NCI-H748 (cell line): ENCODE measurements around the gene LLCFC1.

ENCODE experiments used
- DNase-seq: peaks from one replicate; lab custom pipeline; 2025; ENCODE audit not compliant: unreplicated experiment; lab: John Stamatoyannopoulos, UW

The LLCFC1 gene

GRCh38 chr7:142910031-142910433 is 29.3 kb upstream of the LLCFC1 start:
- no peak for DNase-seq

GRCh38 chr7:142910481-142910880 is 28.8 kb upstream of the LLCFC1 start:
- DNase-seq: no peak

- no peak for DNase-seq
These were observed 26.2 kb upstream of the LLCFC1 start for GRCh38 chr7:142913051-142913450.

- DNase-seq: no peak
These were observed 25.7 kb upstream of the LLCFC1 start for GRCh38 chr7:142913566-142913965.

GRCh38 chr7:142914121-142914520 is 25.2 kb upstream of the LLCFC1 start:
- no peak for DNase-seq

- no peak for DNase-seq
These were observed 24.0 kb upstream of the LLCFC1 start for GRCh38 chr7:142915315-142915714.

GRCh38 chr7:142916508-142916907 is 22.8 kb upstream of the LLCFC1 start:
- no peak for DNase-seq

- no peak for DNase-seq
These were observed 21.8 kb upstream of the LLCFC1 start for GRCh38 chr7:142917447-142917846.

- DNase-seq: no peak
These were observed 20.4 kb upstream of the LLCFC1 start for GRCh38 chr7:142918901-142919300.

- DNase-seq: no peak
These were observed 19.6 kb upstream of the LLCFC1 start for GRCh38 chr7:142919656-142920055.

- DNase-seq: no peak
These were observed 15.9 kb upstream of the LLCFC1 start for GRCh38 chr7:142923391-142923790.

- no peak for DNase-seq
These were observed 13.9 kb upstream of the LLCFC1 start for GRCh38 chr7:142925413-142925812.

- DNase-seq: no peak
These were observed 12.1 kb upstream of the LLCFC1 start for GRCh38 chr7:142927085-142927745.

GRCh38 chr7:142927949-142928348 is 11.3 kb upstream of the LLCFC1 start:
- no peak for DNase-seq

- DNase-seq: no peak
These were observed 9.1 kb upstream of the LLCFC1 start for GRCh38 chr7:142930126-142930730.

GRCh38 chr7:142932386-142933091 is 6.7 kb upstream of the LLCFC1 start:
- no peak for DNase-seq

GRCh38 chr7:142933092-142933475 is 6.2 kb upstream of the LLCFC1 start:
- DNase-seq: no peak

GRCh38 chr7:142933624-142934023 is 5.7 kb upstream of the LLCFC1 start, which contains the start of gene TRPV5:
TSS of gene TRPV5 (minus strand) at chr7:142933746. CDS start at chr7:142933459, 287 bp downstream.
- no peak for DNase-seq

GRCh38 chr7:142934056-142934455 is 5.2 kb upstream of the LLCFC1 start:
- no peak for DNase-seq

GRCh38 chr7:142935941-142936565 is 3.2 kb upstream of the LLCFC1 start:
- no peak for DNase-seq

GRCh38 chr7:142938611-142939010 is 673 bp upstream of the LLCFC1 start:
- no peak for DNase-seq
